ENCODE data around the gene ABHD12.

GRCh38 chr20:25284131-25284601 lies 106.5 kb downstream of the ABHD12 start:
- TF ChIP-seq ZC3H10 (CRISPR knock-in tag; IDR thresholded peaks at IDR 0.05) (no peak), ZFP30 (CRISPR knock-in tag; IDR thresholded peaks at IDR 0.05) (no peak), OSR1 (CRISPR knock-in tag; IDR thresholded peaks at IDR 0.05) (no peak), ISL1 (CRISPR knock-in tag; IDR thresholded peaks at IDR 0.05) (no peak), ESRRG (CRISPR knock-in tag; IDR thresholded peaks at IDR 0.05) (no peak), ZNF70 (CRISPR knock-in tag; IDR thresholded peaks at IDR 0.05) (no peak), GLIS3 (CRISPR knock-in tag; IDR thresholded peaks at IDR 0.05) (no peak), TCF4 (CRISPR knock-in tag; IDR thresholded peaks at IDR 0.05; ENCODE audit: borderline replicate concordance) (no peak), ZFP3 (CRISPR knock-in tag; IDR thresholded peaks at IDR 0.05) (no peak), PPARA (CRISPR knock-in tag; IDR thresholded peaks at IDR 0.05; ENCODE audit: borderline replicate concordance) (no peak)
- TF ChIP-seq, protein P1, sequence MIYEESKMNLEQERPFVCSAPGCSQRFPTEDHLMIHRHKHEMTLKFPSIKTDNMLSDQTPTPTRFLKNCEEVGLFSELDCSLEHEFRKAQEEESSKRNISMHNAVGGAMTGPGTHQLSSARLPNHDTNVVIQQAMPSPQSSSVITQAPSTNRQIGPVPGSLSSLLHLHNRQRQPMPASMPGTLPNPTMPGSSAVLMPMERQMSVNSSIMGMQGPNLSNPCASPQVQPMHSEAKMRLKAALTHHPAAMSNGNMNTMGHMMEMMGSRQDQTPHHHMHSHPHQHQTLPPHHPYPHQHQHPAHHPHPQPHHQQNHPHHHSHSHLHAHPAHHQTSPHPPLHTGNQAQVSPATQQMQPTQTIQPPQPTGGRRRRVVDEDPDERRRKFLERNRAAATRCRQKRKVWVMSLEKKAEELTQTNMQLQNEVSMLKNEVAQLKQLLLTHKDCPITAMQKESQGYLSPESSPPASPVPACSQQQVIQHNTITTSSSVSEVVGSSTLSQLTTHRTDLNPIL (CRISPR knock-in tag; IDR thresholded peaks at IDR 0.05; ENCODE audit: low read depth): no peak
- TF ChIP-seq, protein P2, sequence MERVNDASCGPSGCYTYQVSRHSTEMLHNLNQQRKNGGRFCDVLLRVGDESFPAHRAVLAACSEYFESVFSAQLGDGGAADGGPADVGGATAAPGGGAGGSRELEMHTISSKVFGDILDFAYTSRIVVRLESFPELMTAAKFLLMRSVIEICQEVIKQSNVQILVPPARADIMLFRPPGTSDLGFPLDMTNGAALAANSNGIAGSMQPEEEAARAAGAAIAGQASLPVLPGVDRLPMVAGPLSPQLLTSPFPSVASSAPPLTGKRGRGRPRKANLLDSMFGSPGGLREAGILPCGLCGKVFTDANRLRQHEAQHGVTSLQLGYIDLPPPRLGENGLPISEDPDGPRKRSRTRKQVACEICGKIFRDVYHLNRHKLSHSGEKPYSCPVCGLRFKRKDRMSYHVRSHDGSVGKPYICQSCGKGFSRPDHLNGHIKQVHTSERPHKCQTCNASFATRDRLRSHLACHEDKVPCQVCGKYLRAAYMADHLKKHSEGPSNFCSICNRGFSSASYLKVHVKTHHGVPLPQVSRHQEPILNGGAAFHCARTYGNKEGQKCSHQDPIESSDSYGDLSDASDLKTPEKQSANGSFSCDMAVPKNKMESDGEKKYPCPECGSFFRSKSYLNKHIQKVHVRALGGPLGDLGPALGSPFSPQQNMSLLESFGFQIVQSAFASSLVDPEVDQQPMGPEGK (CRISPR knock-in tag; IDR thresholded peaks at IDR 0.05; ENCODE audit: borderline replicate concordance): no peak
- TF ChIP-seq, protein P3, sequence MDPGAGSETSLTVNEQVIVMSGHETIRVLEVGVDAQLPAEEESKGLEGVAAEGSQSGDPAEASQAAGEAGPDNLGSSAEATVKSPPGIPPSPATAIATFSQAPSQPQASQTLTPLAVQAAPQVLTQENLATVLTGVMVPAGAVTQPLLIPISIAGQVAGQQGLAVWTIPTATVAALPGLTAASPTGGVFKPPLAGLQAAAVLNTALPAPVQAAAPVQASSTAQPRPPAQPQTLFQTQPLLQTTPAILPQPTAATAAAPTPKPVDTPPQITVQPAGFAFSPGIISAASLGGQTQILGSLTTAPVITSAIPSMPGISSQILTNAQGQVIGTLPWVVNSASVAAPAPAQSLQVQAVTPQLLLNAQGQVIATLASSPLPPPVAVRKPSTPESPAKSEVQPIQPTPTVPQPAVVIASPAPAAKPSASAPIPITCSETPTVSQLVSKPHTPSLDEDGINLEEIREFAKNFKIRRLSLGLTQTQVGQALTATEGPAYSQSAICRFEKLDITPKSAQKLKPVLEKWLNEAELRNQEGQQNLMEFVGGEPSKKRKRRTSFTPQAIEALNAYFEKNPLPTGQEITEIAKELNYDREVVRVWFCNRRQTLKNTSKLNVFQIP (CRISPR knock-in tag; IDR thresholded peaks at IDR 0.05; ENCODE audit: borderline replicate concordance, low read depth): no peak
